Psoas muscle (tissue), 8 donors: ENCODE results near the gene GPX1. TPM values are rescaled to one million over a fixed set of nuclear protein-coding genes. Genes with fewer than 3 reads are reported as not detected.
"Not testable (repeated sequence)": the region's sequence is repeated elsewhere in the genome, so short reads cannot be mapped to it uniquely, and the experiment has no call there.

Experiments
- ATAC-seq, 4 donors: fragments of 200-7000 bp; cut with Tn5 transposase; one replicate each; pipeline ENCODE4 v1.9.1; 2020; ENCODE audit warnings: moderate library complexity in 3 of 4, mild to moderate bottlenecking in 2 of 4
- DNase-seq, 2 donors: peaks; one replicate each; pipeline ENCODE4 v3.0.0-alpha.2; 2020
- H3K27ac ChIP-seq: fragments of 200-600 bp; one replicate; pipeline ENCODE4 v1.8.0; 2022
- H3K27me3 ChIP-seq, 3 donors: fragments of 200-600 bp in 1 of 3; one replicate each; pipeline versions ENCODE4 v1.6.1 to v1.8.0; 2013 to 2022; ENCODE audit warnings: low read length in 2 of 3, mild to moderate bottlenecking in 2 of 3, moderate library complexity in 1 of 3; ENCODE audit not compliant: insufficient read depth in 3 of 3
- H3K36me3 ChIP-seq, 2 donors: fragments of 200-600 bp in 1 of 2; one replicate each; pipeline versions ENCODE4 v1.6.1 to v1.8.0; 2013 to 2022; ENCODE audit warnings: low read depth in 1 of 2, mild to moderate bottlenecking in 1 of 2, moderate library complexity in 1 of 2; ENCODE audit not compliant: insufficient read depth in 1 of 2
- H3K4me1 ChIP-seq: fragments of 200-600 bp; one replicate; pipeline ENCODE4 v1.8.0; 2022
- H3K4me3 ChIP-seq: fragments of 200-600 bp; one replicate; pipeline ENCODE4 v1.8.0; 2022; ENCODE audit warnings: mild to moderate bottlenecking
- H3K9me3 ChIP-seq: fragments of 200-600 bp; one replicate; pipeline ENCODE4 v1.8.0; 2022
- WGBS, 3 donors: extraction: QIAGEN DNeasy Blood & Tissue Kit; methylation state at CpG; one replicate each; pipeline versions ENCODE4 v1.1.6 to v1.1.7; 2013; 5-methylcytosine and 5-hydroxymethylcytosine counted together
- intact Hi-C, 2 donors: fragments of 100-400 bp; cut with DNase I; formaldehyde crosslinking; loops; one replicate each; pipeline versions ENCODE4 v1.11.0 to v1.14.2; 2022
- long read RNA-seq, 2 donors: library from polyadenylated mRNA; unstranded; transcript quantifications; one replicate each; pipeline ENCODE4 v2.0.0, GENCODE V29; 2021
- polyA plus RNA-seq, 3 donors: library from polyadenylated mRNA; stranded (reverse); fragments of 200-250 nt; gene quantifications; one replicate each; pipeline ENCODE4 v1.2.3, GENCODE V29; 2013
- total RNA-seq, 4 donors: library from RNA; stranded (reverse); fragmentation: NEBNext Ultra II Directional in 2 of 4; extraction: Animal tissue kit (Norgen Biotek cat#: 25700) in 2 of 4; gene quantifications; one replicate each; pipeline versions ENCODE4 v1.2.1 to v1.2.4, GENCODE V29; 2021 to 2023
- TF ChIP-seq, protein P1 (sequence below): fragments of 200-600 bp; IDR thresholded peaks from one replicate; pipeline ENCODE4 v1.8.0; 2022; ENCODE audit warnings: antibody characterized with exemption
- donor health status: healthy with polysubstance abuse.
- donor health status: DM: no; HTN: no; CAD: no; lungs with moderate emphysema.
- donor health status: Bipolar disorder and iron deficiency.
- donor health status: healthy.
- donor health status: DM: yes; HTN: yes; CAD: no.
- donor health status: DM: no; HTN: no; CAD: no.
- donor health status: DM: no; HTN: no; CAD: no.
- donor health status: DM: yes; HTN: yes; CAD: no.

Gene GPX1
- total RNA-seq (100 to 1,000 TPM; 100 to 129 (median 116) TPM), polyA plus RNA-seq (100 to 1,000 TPM; 164 to 251 (median 189) TPM)
- long read RNA-seq, donor 1, transcript GPX1-202 (2 exons, 1,151 nt), result major isoform, 25 of 38 reads
- long read RNA-seq, donor 1, transcript GPX1-201 (1 exons, 1,135 nt), result minor isoform, 12 of 38 reads
- long read RNA-seq, donor 1, partial matches to known transcripts, result 0 of 38 reads
- long read RNA-seq, donor 1, other reads (novel, unspliced or antisense), result 0 of 38 reads
- long read RNA-seq, donor 2, transcript GPX1-202 (2 exons, 1,151 nt), result major isoform, 41 of 50 reads
- long read RNA-seq, donor 2, transcript GPX1-201 (1 exons, 1,135 nt), result minor isoform, 8 of 50 reads
- long read RNA-seq, donor 2, partial matches to known transcripts, result 0 of 50 reads
- long read RNA-seq, donor 2, other reads (novel, unspliced or antisense), result 1 of 50 reads

DNA sequence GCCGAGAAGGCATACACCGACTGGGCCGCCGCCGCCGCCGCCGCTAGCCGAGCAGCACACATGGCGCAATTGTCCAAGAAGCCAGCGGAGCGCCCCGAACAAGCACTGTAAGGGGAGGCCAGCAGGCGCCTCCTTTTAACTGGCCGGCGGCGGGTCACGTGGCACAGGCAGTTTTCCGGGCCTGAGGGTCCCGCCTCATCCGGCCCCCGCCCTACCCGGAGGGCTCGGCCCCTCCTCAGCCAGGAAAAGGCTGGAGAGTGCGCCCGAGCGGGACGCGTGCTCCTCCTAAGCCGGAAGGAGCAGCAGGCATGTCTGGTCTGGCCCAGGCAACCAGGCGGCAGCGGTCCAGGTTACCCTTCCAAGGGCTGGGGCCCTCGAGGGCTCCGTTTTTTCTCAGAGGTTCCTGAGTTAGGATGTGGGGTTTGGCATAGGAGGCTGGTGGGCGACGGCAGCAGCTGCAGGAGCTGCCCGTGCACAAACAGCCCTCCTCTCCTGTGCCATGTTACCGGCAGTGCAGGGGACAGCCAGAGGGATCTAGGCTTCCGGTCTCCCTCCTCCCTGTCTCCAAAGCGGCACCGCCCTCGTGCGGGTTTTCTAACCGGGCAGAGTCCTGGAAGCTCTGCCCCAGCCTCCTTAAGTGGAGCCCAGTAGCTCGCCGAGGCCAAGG lies at the start of gene GPX1:
GPX1 (minus strand) TSS at position 137 of the 667 bp plus-strand sequence; CDS start at position 62, 75 bp downstream.
- peak within 1 kb of the TSS; percentile 76 for H3K4me3 ChIP-seq
- ATAC-seq, result peak; percentile 88 to 91 (median 89)
- intact Hi-C loops, result loop anchor here in 1 of 2 donors (2.0 kb wide), 2 partner anchors 16 to 52 kb away; partner anchors contain the start of gene RHOA
- DNase-seq, result peak; percentile 96 to 97
- H3K4me1 ChIP-seq, result peaks cover 14% of the 10 kb centered on the region
- TF ChIP-seq, protein P1, sequence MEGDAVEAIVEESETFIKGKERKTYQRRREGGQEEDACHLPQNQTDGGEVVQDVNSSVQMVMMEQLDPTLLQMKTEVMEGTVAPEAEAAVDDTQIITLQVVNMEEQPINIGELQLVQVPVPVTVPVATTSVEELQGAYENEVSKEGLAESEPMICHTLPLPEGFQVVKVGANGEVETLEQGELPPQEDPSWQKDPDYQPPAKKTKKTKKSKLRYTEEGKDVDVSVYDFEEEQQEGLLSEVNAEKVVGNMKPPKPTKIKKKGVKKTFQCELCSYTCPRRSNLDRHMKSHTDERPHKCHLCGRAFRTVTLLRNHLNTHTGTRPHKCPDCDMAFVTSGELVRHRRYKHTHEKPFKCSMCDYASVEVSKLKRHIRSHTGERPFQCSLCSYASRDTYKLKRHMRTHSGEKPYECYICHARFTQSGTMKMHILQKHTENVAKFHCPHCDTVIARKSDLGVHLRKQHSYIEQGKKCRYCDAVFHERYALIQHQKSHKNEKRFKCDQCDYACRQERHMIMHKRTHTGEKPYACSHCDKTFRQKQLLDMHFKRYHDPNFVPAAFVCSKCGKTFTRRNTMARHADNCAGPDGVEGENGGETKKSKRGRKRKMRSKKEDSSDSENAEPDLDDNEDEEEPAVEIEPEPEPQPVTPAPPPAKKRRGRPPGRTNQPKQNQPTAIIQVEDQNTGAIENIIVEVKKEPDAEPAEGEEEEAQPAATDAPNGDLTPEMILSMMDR, result no peak
- H3K9me3 ChIP-seq, result no peaks in the 10 kb centered on the region
- H3K27ac ChIP-seq, result peak within 1 kb of the TSS; percentile 90
- 2 to 5% (median 3%) methylated on average over 33 to 45 of the region's 46 CpGs for WGBS, 3 donors
- H3K27me3 ChIP-seq, result no peaks in the 10 kb centered on the region
- peaks cover 12 to 60% of the 10 kb centered on the region in 2 donors for H3K36me3 ChIP-seq

DNA sequence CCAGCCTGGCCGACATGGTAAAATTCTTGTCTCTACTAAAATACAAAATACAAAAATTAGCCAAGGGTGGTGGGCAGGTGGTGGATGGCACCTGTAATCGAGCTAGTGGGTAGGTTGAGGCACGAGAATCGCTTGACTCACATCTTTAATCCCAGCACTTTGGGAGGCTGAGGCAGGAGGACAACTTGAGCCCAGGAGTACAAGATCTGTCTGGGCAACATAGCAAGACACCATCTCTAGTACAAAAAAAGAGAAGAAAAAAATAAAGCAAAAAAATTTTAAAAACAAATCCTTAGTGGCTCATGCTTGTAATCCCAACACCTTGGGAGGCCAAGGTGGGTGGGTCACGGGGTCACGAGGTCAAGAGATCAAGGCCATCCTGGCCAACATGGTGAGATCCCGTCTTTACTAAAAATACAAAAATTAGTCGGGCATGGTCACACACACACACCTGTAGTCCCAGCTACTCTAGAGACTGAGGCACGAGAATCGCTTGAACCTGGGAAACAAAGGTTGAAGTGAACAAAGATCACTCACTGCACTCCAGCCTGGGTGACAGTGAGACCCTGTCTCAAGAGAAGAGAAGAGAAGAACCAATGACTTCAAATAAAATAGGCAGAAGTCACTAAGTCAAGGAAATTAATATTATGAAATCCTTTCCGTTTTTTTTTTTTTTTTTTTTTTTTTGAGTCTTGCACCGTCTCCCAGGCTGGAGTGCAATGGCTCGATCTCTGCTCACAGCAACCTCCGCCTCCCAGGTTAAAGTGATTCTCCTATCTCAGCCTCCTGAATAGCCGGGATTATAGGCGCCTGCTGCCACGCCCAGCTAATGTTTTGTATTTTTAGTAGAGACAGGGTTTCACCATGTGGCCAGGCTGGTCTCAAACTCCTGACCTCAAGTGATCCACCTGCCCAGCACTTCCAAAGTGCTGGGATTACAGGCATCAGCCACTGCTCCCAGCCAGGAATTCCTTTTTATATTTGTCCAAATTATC lies 48.7 kb upstream of the GPX1 start:
- DNase-seq, result peak in 1 of 2 donors; percentile 32
- intact Hi-C loops, result loop anchor here (1.0 to 5.0 kb wide), 2 partner anchors 45 to 60 kb away; no protein-coding TSS in a partner anchor
- H3K27ac ChIP-seq, result peak overlapping the region; percentile 99
- peaks cover 58% of the 10 kb centered on the region for H3K4me1 ChIP-seq
- TF ChIP-seq, protein P1, result no peak
- ATAC-seq, result no peak
- WGBS, 3 donors, result 42 to 54% (median 43%) methylated on average over 17 of the region's 17 CpGs
- H3K27me3 ChIP-seq, result no peaks in the 10 kb centered on the region
- H3K36me3 ChIP-seq, result peaks cover 0 to 6% of the 10 kb centered on the region in 2 donors
- no peak overlapping the region for H3K4me3 ChIP-seq
- no peaks in the 10 kb centered on the region for H3K9me3 ChIP-seq

DNA sequence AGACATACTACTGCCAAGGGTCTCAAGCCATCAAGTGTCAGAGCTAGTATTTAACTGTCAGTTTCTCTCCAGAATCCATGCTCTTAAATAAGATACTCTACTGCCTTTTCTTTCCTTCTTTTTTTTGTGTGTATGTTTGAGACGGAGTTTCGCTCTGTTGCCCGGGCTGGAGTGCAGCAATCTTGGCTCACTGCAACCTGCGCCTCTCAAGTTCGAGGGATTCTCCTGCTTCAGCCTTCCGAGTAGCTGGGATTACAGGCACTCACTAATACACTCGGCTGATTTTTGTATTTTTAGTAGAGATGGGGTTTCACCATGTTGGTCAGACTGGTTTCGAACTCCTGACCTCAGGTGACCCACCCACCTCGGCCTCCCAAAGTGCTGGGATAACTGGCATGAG lies 47.4 kb upstream of the GPX1 start:
- intact Hi-C loops, result loop anchor here in 1 of 2 donors (5.0 kb wide), 1 partner anchor 43 kb away; no protein-coding TSS in a partner anchor
- peak in 3 of 4 donors; percentile 23 to 59 (median 28) for ATAC-seq
- H3K4me1 ChIP-seq, result peaks cover 63% of the 10 kb centered on the region
- peak overlapping the region; percentile 41 for H3K4me3 ChIP-seq
- H3K27me3 ChIP-seq, H3K36me3 ChIP-seq, H3K9me3 ChIP-seq: not testable (repeated sequence)
- whole genome bisulfite sequencing, 3 donors, result 16 to 20% (median 18%) methylated on average over 9 of the region's 9 CpGs
- peak overlapping the region; percentile 99 for H3K27ac ChIP-seq
- DNase-seq, result peak in 1 of 2 donors; percentile 48

DNA sequence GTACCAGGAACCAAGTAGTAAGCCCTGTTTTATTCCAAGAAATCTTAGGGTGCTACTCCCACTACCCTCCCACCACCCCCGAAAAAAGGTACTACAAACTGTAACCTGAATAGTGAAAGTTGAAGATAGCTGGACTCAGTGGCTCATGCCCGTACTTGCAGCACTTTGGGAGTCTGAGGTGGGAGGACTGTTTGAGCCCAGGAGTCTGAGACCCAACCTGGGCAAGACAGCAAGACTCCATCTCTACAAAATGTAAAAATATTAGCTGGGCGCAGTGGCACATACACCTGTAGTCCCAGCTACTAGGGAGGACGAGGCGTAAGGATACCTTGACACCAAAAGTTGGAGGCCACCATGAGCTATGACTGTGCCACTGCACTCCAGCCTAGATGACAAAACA lies 45.7 kb upstream of the GPX1 start:
- intact Hi-C loops, result no loop called here
- no peak for DNase-seq

More for the DNA sequence above, 45.7 kb upstream of the GPX1 start:
- ATAC-seq, result no peak
- TF ChIP-seq, protein P1, result no peak
- Histone ChIP-seq H3K4me3 (no peak overlapping the region), H3K27me3 (no peaks in the 10 kb centered on the region), H3K27ac (peak overlapping the region; percentile 26), H3K4me1 (peaks cover 66% of the 10 kb centered on the region), H3K36me3 (peaks cover 0 to 9% of the 10 kb centered on the region in 2 donors), H3K9me3 (no peaks in the 10 kb centered on the region)
- 85 to 97% (median 96%) methylated on average over 5 of the region's 5 CpGs for WGBS, 3 donors
